HEK293 (cell line): ENCODE results near the gene HMCN2.

Source experiments
- CTCF ChIA-PET: fragments of 350-600 bp; formaldehyde crosslinking; extraction: SDS; loops from one replicate; lab custom pipeline; 2021; ENCODE audit warnings: antibody characterized with exemption; lab: Yijun Ruan, JAX
- POLR2A ChIA-PET: fragments of 300-600 bp; formaldehyde crosslinking; extraction: SDS; loops from one replicate; lab custom pipeline; 2020; ENCODE audit warnings: antibody characterized with exemption, inconsistent platforms; lab: Yijun Ruan, JAX
- H3K27ac ChIP-seq: fragments of 200-500 bp; sonication (Bioruptor generic); 2 replicates; pipeline ENCODE4 v1.5.1; 2014; ENCODE audit warnings: low read depth, low read length, control low read depth, inconsistent platforms; ENCODE audit errors: extremely low read depth
- H3K36me3 ChIP-seq, 2 experiments: fragments of 200-500 bp in 1 of 2; sonication (Bioruptor generic) in 1 of 2; 1 replicate in 1 of 2; 2 replicates in 1 of 2; pipeline ENCODE4 v1.5.1; 2014 to 2017; ENCODE audit warnings: inconsistent platforms in 2 of 2, low read length in 2 of 2; ENCODE audit not compliant: control insufficient read depth in 2 of 2, insufficient read depth in 1 of 2
- H3K4me1 ChIP-seq: fragments of 200-500 bp; sonication (Bioruptor generic); 2 replicates; pipeline ENCODE4 v1.5.1; 2014; ENCODE audit warnings: mild to moderate bottlenecking, low read length, inconsistent platforms; ENCODE audit not compliant: control insufficient read depth, insufficient read depth
- H3K4me3 ChIP-seq: 2 replicates; pipeline ENCODE4 v1.5.1; 2011; ENCODE audit warnings: low read depth, mild to moderate bottlenecking, control low read depth, low read length, moderate library complexity
- H3K9me3 ChIP-seq: fragments of 200-500 bp; sonication (Bioruptor generic); 2 replicates; pipeline ENCODE4 v1.5.1; 2014; ENCODE audit warnings: low read depth, low read length, inconsistent platforms; ENCODE audit not compliant: control insufficient read depth, insufficient read depth
- KLF1 ChIP-seq: fragments of 450-650 bp; formaldehyde crosslinking; IDR thresholded peaks from 2 replicates; pipeline ENCODE4 v1.5.1; 2016; ENCODE audit warnings: missing biosample characterization, missing genetic modification characterization
- KLF16 ChIP-seq: fragments of 450-650 bp; formaldehyde crosslinking; IDR thresholded peaks from 2 replicates; pipeline ENCODE4 v1.5.1; 2017; ENCODE audit warnings: missing biosample characterization, missing genetic modification characterization
- MYNN ChIP-seq: fragments of 450-650 bp; formaldehyde crosslinking; IDR thresholded peaks from 2 replicates; pipeline ENCODE4 v1.5.1; 2016; ENCODE audit warnings: missing biosample characterization, missing genetic modification characterization, borderline replicate concordance
- PRDM1 ChIP-seq: fragments of 450-650 bp; formaldehyde crosslinking; IDR thresholded peaks from 2 replicates; pipeline ENCODE4; 2016; ENCODE audit warnings: missing biosample characterization, missing genetic modification characterization
- REPIN1 ChIP-seq: fragments of 450-650 bp; formaldehyde crosslinking; IDR thresholded peaks from 2 replicates; pipeline ENCODE4 v1.5.1; 2017; ENCODE audit warnings: missing biosample characterization, missing genetic modification characterization, low read depth
- SCRT2 ChIP-seq: fragments of 450-650 bp; formaldehyde crosslinking; IDR thresholded peaks from 2 replicates; pipeline ENCODE4 v1.5.1; 2016; ENCODE audit warnings: missing biosample characterization, missing genetic modification characterization
- ZBTB1 ChIP-seq: fragments of 450-650 bp; formaldehyde crosslinking; IDR thresholded peaks from 2 replicates; pipeline ENCODE4 v1.5.1; 2016; ENCODE audit warnings: missing biosample characterization, missing genetic modification characterization
- ZBTB21 ChIP-seq: fragments of 450-650 bp; formaldehyde crosslinking; IDR thresholded peaks from 2 replicates; pipeline ENCODE4 v1.5.1; 2017; ENCODE audit warnings: missing biosample characterization, missing genetic modification characterization
- ZNF146 ChIP-seq: fragments of 450-650 bp; formaldehyde crosslinking; IDR thresholded peaks from 2 replicates; pipeline ENCODE4 v1.5.1; 2016; ENCODE audit warnings: missing biosample characterization, missing genetic modification characterization
- ZNF155 ChIP-seq: fragments of 450-650 bp; formaldehyde crosslinking; IDR thresholded peaks from 2 replicates; pipeline ENCODE4 v1.5.1; 2016; ENCODE audit warnings: missing biosample characterization, missing genetic modification characterization
- ZNF221 ChIP-seq: fragments of 450-650 bp; formaldehyde crosslinking; IDR thresholded peaks from 2 replicates; pipeline ENCODE4 v1.5.1; 2017; ENCODE audit warnings: missing biosample characterization, missing genetic modification characterization, borderline replicate concordance
- ZNF223 ChIP-seq: fragments of 450-650 bp; formaldehyde crosslinking; IDR thresholded peaks from 2 replicates; pipeline ENCODE4 v1.5.1; 2016; ENCODE audit warnings: missing biosample characterization, missing genetic modification characterization
- ZNF394 ChIP-seq: fragments of 450-650 bp; formaldehyde crosslinking; IDR thresholded peaks from 2 replicates; pipeline ENCODE4 v1.5.1; 2016; ENCODE audit warnings: missing biosample characterization, missing genetic modification characterization, mild to moderate bottlenecking, moderate library complexity, borderline replicate concordance
- ZNF404 ChIP-seq: fragments of 450-650 bp; formaldehyde crosslinking; IDR thresholded peaks from 2 replicates; pipeline ENCODE4 v1.5.1; 2017; ENCODE audit warnings: missing biosample characterization, missing genetic modification characterization
- ZNF416 ChIP-seq: fragments of 450-650 bp; formaldehyde crosslinking; IDR thresholded peaks from 2 replicates; pipeline ENCODE4 v1.5.1; 2016; ENCODE audit warnings: missing biosample characterization, missing genetic modification characterization
- ZNF426 ChIP-seq: fragments of 450-650 bp; formaldehyde crosslinking; IDR thresholded peaks from 2 replicates; pipeline ENCODE4 v1.5.1; 2017; ENCODE audit warnings: missing biosample characterization, missing genetic modification characterization, mild to moderate bottlenecking, inconsistent platforms, moderate library complexity
- ZNF433 ChIP-seq: fragments of 450-650 bp; formaldehyde crosslinking; IDR thresholded peaks from 2 replicates; pipeline ENCODE4 v1.5.1; 2016; ENCODE audit warnings: missing biosample characterization, missing genetic modification characterization, low read depth
- ZNF514 ChIP-seq: fragments of 450-650 bp; formaldehyde crosslinking; IDR thresholded peaks from 2 replicates; pipeline ENCODE4 v1.5.1; 2016; ENCODE audit warnings: missing biosample characterization, missing genetic modification characterization
- ZNF555 ChIP-seq: fragments of 450-650 bp; formaldehyde crosslinking; conservative IDR thresholded peaks from 2 replicates; pipeline ENCODE4 v1.5.1; 2017; ENCODE audit warnings: missing biosample characterization, mild to moderate bottlenecking, missing genetic modification characterization, inconsistent platforms
- ZNF561 ChIP-seq: fragments of 450-650 bp; IDR thresholded peaks from 2 replicates; pipeline ENCODE4 v1.5.1; 2018; ENCODE audit warnings: missing biosample characterization, missing genetic modification characterization, borderline replicate concordance
- ZNF623 ChIP-seq: fragments of 450-650 bp; formaldehyde crosslinking; IDR thresholded peaks from 2 replicates; pipeline ENCODE4 v1.5.1; 2016; ENCODE audit warnings: missing biosample characterization, missing genetic modification characterization
- ZNF654 ChIP-seq: fragments of 450-650 bp; formaldehyde crosslinking; IDR thresholded peaks from 2 replicates; pipeline ENCODE4 v1.5.1; 2016; ENCODE audit warnings: low read depth, missing biosample characterization, missing genetic modification characterization
- ZNF704 ChIP-seq: fragments of 450-650 bp; formaldehyde crosslinking; IDR thresholded peaks from 2 replicates; pipeline ENCODE4 v1.5.1; 2016; ENCODE audit warnings: missing biosample characterization, missing genetic modification characterization
- ZNF76 ChIP-seq: fragments of 450-650 bp; formaldehyde crosslinking; IDR thresholded peaks from 2 replicates; pipeline ENCODE4; 2016; ENCODE audit warnings: low read depth, missing biosample characterization, missing genetic modification characterization, borderline replicate concordance
- ZNF791 ChIP-seq: fragments of 450-650 bp; formaldehyde crosslinking; IDR thresholded peaks from 2 replicates; pipeline ENCODE4 v1.5.1; 2016; ENCODE audit warnings: missing biosample characterization, missing genetic modification characterization
- TF ChIP-seq, protein P1 (sequence below): fragments of 450-650 bp; formaldehyde crosslinking; IDR thresholded peaks from 2 replicates; pipeline ENCODE4 v1.5.0; 2017; ENCODE audit warnings: missing biosample characterization, missing genetic modification characterization, borderline replicate concordance
- TF ChIP-seq, protein P2 (sequence below): sonication (generic); formaldehyde crosslinking; IDR thresholded peaks from 2 replicates; pipeline ENCODE4 v1.8.1; 2022; ENCODE audit warnings: mild to moderate bottlenecking, moderate library complexity, missing genetic modification reagents

The HMCN2 gene

DNA sequence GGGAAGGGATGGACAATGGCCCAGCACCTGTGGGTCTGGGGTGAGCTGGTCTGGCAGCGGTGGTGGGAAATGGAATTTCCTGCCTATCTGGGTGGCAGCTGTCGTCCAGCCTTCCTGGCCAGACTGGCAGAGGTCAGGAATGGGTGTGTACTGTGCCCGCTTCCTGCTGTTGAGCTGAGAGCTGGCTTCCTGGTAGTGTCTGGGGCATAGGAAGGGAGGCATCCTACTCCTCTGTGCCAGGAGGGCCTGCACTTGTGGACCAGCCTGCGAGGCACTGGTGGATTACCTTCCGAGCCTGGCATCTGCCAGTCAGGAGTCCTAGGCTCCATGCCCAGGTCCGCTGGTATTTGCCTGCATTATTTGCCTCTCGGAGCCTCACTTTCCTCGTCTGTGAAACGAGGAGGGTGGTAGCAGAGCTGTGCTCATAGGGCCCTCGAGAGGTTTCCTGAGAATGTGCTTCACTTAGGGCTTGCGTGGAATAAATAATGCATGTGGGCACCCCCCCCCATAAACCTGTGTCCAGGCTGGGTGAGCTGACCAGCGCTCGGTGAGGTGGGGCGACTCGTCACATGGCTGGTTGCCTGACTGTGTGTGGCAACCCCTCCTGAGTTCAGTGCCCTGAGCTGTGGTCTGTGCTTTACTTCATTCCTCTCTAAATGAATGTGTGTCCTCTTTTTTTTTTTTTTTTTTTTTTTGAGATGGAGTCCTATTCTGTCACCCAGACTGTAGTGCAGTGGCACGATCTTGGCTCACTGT, 47.7 kb downstream of the HMCN2 start:
- Histone ChIP-seq H3K9me3 (no peaks in the 10 kb centered on the region), H3K36me3 (no peaks in the 10 kb centered on the region), H3K4me3 (no peak overlapping the region), H3K4me1 (no peaks in the 10 kb centered on the region), H3K27ac (no peak overlapping the region)
- POLR2A ChIA-PET: interaction anchor here (0.7 kb wide), 1 partner anchor 59 kb away, joined by 6 read pairs; no protein-coding TSS in a partner anchor
- CTCF ChIA-PET: interaction anchor here (0.7 to 2.0 kb wide), 4 partner anchors 25 to 207 kb away, joined by 3 to 5 read pairs (median 4); no protein-coding TSS in a partner anchor
- TF ChIP-seq KLF1 (tag by site-specific recombination) (no peak), SCRT2 (tag by site-specific recombination) (no peak), ZBTB21 (no peak), ZNF654 (tag by site-specific recombination) (no peak), ZBTB1 (tag by site-specific recombination) (no peak), ZNF514 (tag by site-specific recombination) (no peak), ZNF155 (no peak), ZNF561 (tag by site-specific recombination) (no peak), ZNF416 (tag by site-specific recombination) (no peak), PRDM1 (tag by site-specific recombination) (no peak), ZNF223 (no peak), MYNN (no peak)

- CTCF ChIA-PET: interaction anchor here (0.7 to 1.5 kb wide), 5 partner anchors 7 to 463 kb away, joined by 3 to 18 read pairs (median 4); no protein-coding TSS in a partner anchor
- TF ChIP-seq ZNF76 (tag by site-specific recombination) (no peak), REPIN1 (tag by site-specific recombination) (no peak), ZNF555 (tag by site-specific recombination) (no peak), ZNF433 (tag by site-specific recombination) (no peak), ZNF221 (tag by site-specific recombination) (no peak), ZNF791 (tag by site-specific recombination) (no peak), ZNF623 (tag by site-specific recombination) (no peak), ZNF146 (tag by site-specific recombination) (no peak), ZNF704 (tag by site-specific recombination) (no peak)
- H3K9me3 ChIP-seq: no peaks in the 10 kb centered on the region
- H3K36me3 ChIP-seq: no peaks in the 10 kb centered on the region
- POLR2A ChIA-PET: interaction anchor here (0.9 kb wide), 1 partner anchor 277 kb away, joined by 5 read pairs; no protein-coding TSS in a partner anchor
- H3K27ac ChIP-seq: no peak overlapping the region
- no peak overlapping the region for H3K4me3 ChIP-seq
- H3K4me1 ChIP-seq: no peaks in the 10 kb centered on the region
Measured at GRCh38 chr9:130315446-130316226, 50.1 kb downstream of the HMCN2 start.

- H3K36me3 ChIP-seq: no peaks in the 10 kb centered on the region
- no peak overlapping the region for H3K27ac ChIP-seq
- ChIA-PET CTCF (interaction anchor here (0.7 to 1.5 kb wide), 3 partner anchors 8 to 209 kb away, joined by 3 read pairs; no protein-coding TSS in a partner anchor), POLR2A (interaction anchor here (0.9 kb wide), 1 partner anchor 276 kb away, joined by 5 read pairs; no protein-coding TSS in a partner anchor)
- H3K9me3 ChIP-seq: no peaks in the 10 kb centered on the region
- H3K4me1 ChIP-seq: no peaks in the 10 kb centered on the region
- H3K4me3 ChIP-seq: no peak overlapping the region
- no peak for TF ChIP-seq ZNF404
- TF ChIP-seq KLF16: no peak
- no peak for TF ChIP-seq ZNF426 (tag by site-specific recombination)
- TF ChIP-seq, protein P1, sequence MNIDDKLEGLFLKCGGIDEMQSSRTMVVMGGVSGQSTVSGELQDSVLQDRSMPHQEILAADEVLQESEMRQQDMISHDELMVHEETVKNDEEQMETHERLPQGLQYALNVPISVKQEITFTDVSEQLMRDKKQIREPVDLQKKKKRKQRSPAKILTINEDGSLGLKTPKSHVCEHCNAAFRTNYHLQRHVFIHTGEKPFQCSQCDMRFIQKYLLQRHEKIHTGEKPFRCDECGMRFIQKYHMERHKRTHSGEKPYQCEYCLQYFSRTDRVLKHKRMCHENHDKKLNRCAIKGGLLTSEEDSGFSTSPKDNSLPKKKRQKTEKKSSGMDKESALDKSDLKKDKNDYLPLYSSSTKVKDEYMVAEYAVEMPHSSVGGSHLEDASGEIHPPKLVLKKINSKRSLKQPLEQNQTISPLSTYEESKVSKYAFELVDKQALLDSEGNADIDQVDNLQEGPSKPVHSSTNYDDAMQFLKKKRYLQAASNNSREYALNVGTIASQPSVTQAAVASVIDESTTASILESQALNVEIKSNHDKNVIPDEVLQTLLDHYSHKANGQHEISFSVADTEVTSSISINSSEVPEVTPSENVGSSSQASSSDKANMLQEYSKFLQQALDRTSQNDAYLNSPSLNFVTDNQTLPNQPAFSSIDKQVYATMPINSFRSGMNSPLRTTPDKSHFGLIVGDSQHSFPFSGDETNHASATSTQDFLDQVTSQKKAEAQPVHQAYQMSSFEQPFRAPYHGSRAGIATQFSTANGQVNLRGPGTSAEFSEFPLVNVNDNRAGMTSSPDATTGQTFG: no peak
- TF ChIP-seq, protein P2, sequence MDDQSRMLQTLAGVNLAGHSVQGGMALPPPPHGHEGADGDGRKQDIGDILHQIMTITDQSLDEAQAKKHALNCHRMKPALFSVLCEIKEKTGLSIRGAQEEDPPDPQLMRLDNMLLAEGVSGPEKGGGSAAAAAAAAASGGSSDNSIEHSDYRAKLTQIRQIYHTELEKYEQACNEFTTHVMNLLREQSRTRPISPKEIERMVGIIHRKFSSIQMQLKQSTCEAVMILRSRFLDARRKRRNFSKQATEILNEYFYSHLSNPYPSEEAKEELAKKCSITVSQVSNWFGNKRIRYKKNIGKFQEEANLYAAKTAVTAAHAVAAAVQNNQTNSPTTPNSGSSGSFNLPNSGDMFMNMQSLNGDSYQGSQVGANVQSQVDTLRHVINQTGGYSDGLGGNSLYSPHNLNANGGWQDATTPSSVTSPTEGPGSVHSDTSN (CRISPR knock-in tag): no peak
- no peak for TF ChIP-seq ZNF394 (tag by site-specific recombination)
Measured at GRCh38 chr9:130316430-130316829, 50.9 kb downstream of the HMCN2 start.
